D721Med (cell line): ENCODE measurements around the gene JAK2.

Experiments
- DNase-seq: peaks from one replicate; pipeline ENCODE4 v3.0.0; 2011; ENCODE audit warnings: low spot score; ENCODE audit not compliant: insufficient read length
- FAIRE-seq: peaks from 2 replicates; lab custom pipeline; 2011; peaks lifted over from hg19 to GRCh38; lab: Jason Lieb, UNC
- CTCF ChIP-seq: IDR thresholded peaks from 2 replicates; pipeline ENCODE4 v1.5.1; 2012; ENCODE audit warnings: mild to moderate bottlenecking, control low read depth; ENCODE audit not compliant: insufficient read depth; ENCODE audit errors: missing control alignments

The JAK2 gene

GRCh38 chr9:4965174-4965821 is 19.8 kb upstream of the JAK2 start:
- TF ChIP-seq CTCF = no peak
- DNase-seq (no peak), FAIRE-seq (no peak)

GRCh38 chr9:4967523-4967922 is 17.5 kb upstream of the JAK2 start:
- TF ChIP-seq CTCF = no peak
- FAIRE-seq = no peak
- no peak for DNase-seq

- no peak for FAIRE-seq
- no peak for TF ChIP-seq CTCF
- no peak for DNase-seq
Observed at GRCh38 chr9:4969130-4969529, 15.9 kb upstream of the JAK2 start.

- TF ChIP-seq CTCF = no peak
- DNase-seq (no peak), FAIRE-seq (no peak)
Observed at GRCh38 chr9:4970970-4971641, 14.0 kb upstream of the JAK2 start.

DNA sequence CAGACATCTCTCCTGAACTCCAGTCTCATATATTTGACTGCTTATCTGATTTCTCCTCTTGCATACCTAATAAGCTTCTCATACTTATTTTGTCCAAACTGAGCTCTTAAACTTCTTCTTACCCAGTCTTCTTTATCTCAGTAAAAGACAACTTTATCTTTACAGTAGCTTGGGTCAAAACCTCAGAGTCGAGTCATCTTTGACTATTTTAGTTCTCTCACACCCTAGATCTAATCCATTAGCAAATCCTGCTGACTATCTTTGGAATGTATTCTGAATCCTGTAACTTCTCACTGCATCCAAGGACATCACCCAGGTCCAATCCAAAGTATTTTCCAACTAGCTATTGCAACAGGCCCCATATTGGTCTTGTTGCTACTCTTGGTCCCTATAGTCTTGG is 11.8 kb upstream of the JAK2 start:
- TF ChIP-seq CTCF = no peak
- FAIRE-seq (no peak), DNase-seq (no peak)

- FAIRE-seq = no peak
- no peak for DNase-seq
- no peak for TF ChIP-seq CTCF
Observed at GRCh38 chr9:4973902-4974301, 11.2 kb upstream of the JAK2 start.

GRCh38 chr9:4979239-4979638 is 5.8 kb upstream of the JAK2 start:
- no peak for TF ChIP-seq CTCF
- no peak for DNase-seq
- no peak for FAIRE-seq
